ENCODE results near the gene BCL2. TPM values are rescaled to one million over a fixed set of nuclear protein-coding genes. Genes with fewer than 3 reads are reported as not detected.

The BCL2 gene
- total and polyA plus RNA-seq, 9 donors: 13.7 to 43.9 (median 35.7) TPM

- H3K9me3 ChIP-seq: no peaks in the 10 kb centered on the region
- no peak overlapping the region for H3K27ac ChIP-seq
- no peaks in the 10 kb centered on the region for H3K27me3 ChIP-seq
- WGBS, 3 donors: 52 to 60% (median 57%) methylated on average over 8 of the region's 8 CpGs
- DNase-seq: no peak
- H3K4me3 ChIP-seq: no peak overlapping the region
- H3K4me1 ChIP-seq (ENCODE audit: insufficient read depth): no peaks in the 10 kb centered on the region
- TF ChIP-seq CTCF (IDR thresholded peaks at IDR 0.05): no peak
- no peak for TF ChIP-seq EP300 (IDR thresholded peaks at IDR 0.05)
- TF ChIP-seq POLR2A (IDR thresholded peaks at IDR 0.05): no peak
- H3K36me3 ChIP-seq: no peaks in the 10 kb centered on the region
- intact Hi-C loops (cut with DNase I): no loop called here
Measured at GRCh38 chr18:63336366-63337099, 17.0 kb upstream of the BCL2 start.

DNA sequence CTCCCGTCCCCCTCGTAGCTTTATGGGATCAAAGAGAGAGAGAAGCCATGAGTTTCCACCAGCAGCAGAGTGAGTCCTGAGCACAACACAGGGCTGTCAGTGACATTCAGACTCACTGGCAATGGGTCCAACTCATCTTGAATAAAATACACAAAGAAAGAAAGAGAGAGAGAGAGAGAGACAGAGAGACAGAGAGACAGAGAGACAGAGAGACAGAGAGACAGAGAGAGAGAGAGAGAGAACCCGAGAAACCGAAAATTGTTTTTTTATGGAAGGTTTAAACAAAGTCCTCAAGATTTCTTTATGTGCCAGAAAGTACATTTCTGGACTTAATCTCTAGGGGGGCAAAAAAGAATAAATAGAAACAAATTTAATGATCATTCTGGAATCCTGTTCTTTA is 11.5 kb upstream of the BCL2 start:
- H3K27ac ChIP-seq: no peak overlapping the region
- WGBS, 3 donors: 83 to 88% (median 87%) methylated on average over 4 of the region's 4 CpGs
- TF ChIP-seq POLR2A (IDR thresholded peaks at IDR 0.05) (no peak), EP300 (IDR thresholded peaks at IDR 0.05) (no peak), CTCF (IDR thresholded peaks at IDR 0.05) (no peak)
- intact Hi-C loops (cut with DNase I): no loop called here
- no peaks in the 10 kb centered on the region for H3K9me3 ChIP-seq
- H3K4me1 ChIP-seq (ENCODE audit: insufficient read depth): no peaks in the 10 kb centered on the region
- H3K4me3 ChIP-seq: no peak overlapping the region
- H3K27me3 ChIP-seq: no peaks in the 10 kb centered on the region
- no peaks in the 10 kb centered on the region for H3K36me3 ChIP-seq
- no peak for DNase-seq

GRCh38 chr18:63329431-63330145 is 10.0 kb upstream of the BCL2 start:
- Histone ChIP-seq H3K36me3 (no peaks in the 10 kb centered on the region), H3K27ac (no peak overlapping the region), H3K4me3 (no peak overlapping the region), H3K4me1 (ENCODE audit: insufficient read depth) (no peaks in the 10 kb centered on the region), H3K27me3 (no peaks in the 10 kb centered on the region), H3K9me3 (no peaks in the 10 kb centered on the region)
- TF ChIP-seq EP300 (IDR thresholded peaks at IDR 0.05) (no peak), CTCF (IDR thresholded peaks at IDR 0.05) (no peak), POLR2A (IDR thresholded peaks at IDR 0.05) (no peak)
- WGBS, 3 donors: 68 to 70% (median 68%) methylated on average over 7 of the region's 7 CpGs
- DNase-seq: no peak
- intact Hi-C loops (cut with DNase I): no loop called here

GRCh38 chr18:63326011-63326410 is 6.4 kb upstream of the BCL2 start:
- peaks cover 3% of the 10 kb centered on the region for H3K4me1 ChIP-seq (ENCODE audit: insufficient read depth)
- TF ChIP-seq CTCF (IDR thresholded peaks at IDR 0.05): no peak
- intact Hi-C loops (cut with DNase I): no loop called here
- H3K9me3 ChIP-seq: no peaks in the 10 kb centered on the region
- H3K4me3 ChIP-seq: no peak overlapping the region
- H3K27me3 ChIP-seq: no peaks in the 10 kb centered on the region
- WGBS, 3 donors: 45 to 67% (median 60%) methylated on average over 5 of the region's 5 CpGs
- DNase-seq: no peak
- H3K27ac ChIP-seq: no peak overlapping the region
- H3K36me3 ChIP-seq: no peaks in the 10 kb centered on the region

Data from ovary (tissue), 9 donors.